A673 (cell line): Measurements from ENCODE around the gene PRADC1. TPM values are rescaled to one million over a fixed set of nuclear protein-coding genes. Genes with fewer than 3 reads are reported as not detected.
"Not testable (repeated sequence)": the region's sequence is repeated elsewhere in the genome, so short reads cannot be mapped to it uniquely, and the experiment has no call there.

Source experiments
- BruUV-seq: library from RNA; stranded (reverse); fragments of 400-500 nt; replicated peaks from 2 replicates; lab custom pipeline; 2021; lab: Mats Ljungman, UMichigan
- CTCF ChIA-PET: fragments of 300-600 bp; sonication (Branson Sonifier 250); formaldehyde crosslinking; loops from one replicate; lab custom pipeline; 2022; ENCODE audit warnings: antibody characterized with exemption; lab: Charles Lee
- POLR2A ChIA-PET: fragments of 300-600 bp; sonication (Branson Sonifier 250); formaldehyde crosslinking; loops from one replicate; lab custom pipeline; 2022; ENCODE audit warnings: antibody characterized with exemption; ENCODE audit not compliant: low non-redundant PET; lab: Charles Lee
- DNase-seq: peaks from one replicate; pipeline ENCODE4 v3.0.0-alpha.2; 2015; ENCODE audit warnings: low spot score
- H3K27ac ChIP-seq: fragments of 200-600 bp; sonication (generic); 2 replicates; pipeline ENCODE4 v1.5.1; 2016; ENCODE audit warnings: mixed run types, low read depth, mild to moderate bottlenecking, mixed read lengths, antibody characterized with exemption, low read length; ENCODE audit not compliant: poor library complexity, severe bottlenecking
- H3K27me3 ChIP-seq: fragments of 200-600 bp; sonication (generic); replicated peaks from 2 replicates; pipeline ENCODE4 v1.6.1; 2017; ENCODE audit warnings: mixed run types, low read depth, mild to moderate bottlenecking, mixed read lengths, antibody characterized with exemption, low read length; ENCODE audit not compliant: insufficient read depth, poor library complexity
- H3K36me3 ChIP-seq: fragments of 200-600 bp; sonication (generic); 2 replicates; pipeline ENCODE4 v1.6.1; 2016; ENCODE audit warnings: mixed run types, mild to moderate bottlenecking, mixed read lengths, antibody characterized with exemption, low read length; ENCODE audit not compliant: insufficient read depth, poor library complexity, severe bottlenecking
- H3K4me1 ChIP-seq: fragments of 200-600 bp; sonication (generic); 2 replicates; pipeline ENCODE4 v1.6.1; 2017; ENCODE audit warnings: mixed run types, mild to moderate bottlenecking, mixed read lengths, antibody characterized with exemption, low read length; ENCODE audit not compliant: insufficient read depth, poor library complexity, severe bottlenecking
- H3K4me3 ChIP-seq: fragments of 200-600 bp; sonication (generic); 2 replicates; pipeline ENCODE4 v1.5.1; 2016; ENCODE audit warnings: low read depth, mixed run types, mild to moderate bottlenecking, mixed read lengths, low read length; ENCODE audit not compliant: poor library complexity, severe bottlenecking
- H3K9me3 ChIP-seq: fragments of 200-600 bp; sonication (generic); 2 replicates; pipeline ENCODE4 v1.6.1; 2016; ENCODE audit warnings: mixed run types, low read depth, mild to moderate bottlenecking, mixed read lengths, antibody characterized with exemption, low read length; ENCODE audit not compliant: poor library complexity, severe bottlenecking
- CTCF ChIP-seq: fragments of 300-800, 200-600 bp; sonication (generic); conservative IDR thresholded peaks from 2 replicates; pipeline ENCODE4 v1.5.1; 2017; ENCODE audit warnings: low read depth, mild to moderate bottlenecking, antibody characterized with exemption, low read length, moderate library complexity, mixed read lengths
- EZH2 ChIP-seq: fragments of 200-600 bp; sonication (generic); IDR thresholded peaks from 2 replicates; pipeline ENCODE4 v1.6.1; 2017; ENCODE audit warnings: borderline replicate concordance, low read depth, mild to moderate bottlenecking, mixed read lengths, antibody characterized with exemption, low read length; ENCODE audit not compliant: poor library complexity, severe bottlenecking
- intact Hi-C: fragments of 100-400 bp; cut with micrococcal nuclease; formaldehyde crosslinking; loops from one replicate; pipeline ENCODE4 v1.10.0; 2022; ENCODE audit not compliant: unreplicated experiment
- total RNA-seq: library from RNA; stranded (reverse); gene quantifications from 2 replicates; pipeline ENCODE4 v1.2.3, GENCODE V29; 2021

The PRADC1 gene
- total RNA-seq, 1 experiment from 2014 or later = 17.7 TPM

DNA sequence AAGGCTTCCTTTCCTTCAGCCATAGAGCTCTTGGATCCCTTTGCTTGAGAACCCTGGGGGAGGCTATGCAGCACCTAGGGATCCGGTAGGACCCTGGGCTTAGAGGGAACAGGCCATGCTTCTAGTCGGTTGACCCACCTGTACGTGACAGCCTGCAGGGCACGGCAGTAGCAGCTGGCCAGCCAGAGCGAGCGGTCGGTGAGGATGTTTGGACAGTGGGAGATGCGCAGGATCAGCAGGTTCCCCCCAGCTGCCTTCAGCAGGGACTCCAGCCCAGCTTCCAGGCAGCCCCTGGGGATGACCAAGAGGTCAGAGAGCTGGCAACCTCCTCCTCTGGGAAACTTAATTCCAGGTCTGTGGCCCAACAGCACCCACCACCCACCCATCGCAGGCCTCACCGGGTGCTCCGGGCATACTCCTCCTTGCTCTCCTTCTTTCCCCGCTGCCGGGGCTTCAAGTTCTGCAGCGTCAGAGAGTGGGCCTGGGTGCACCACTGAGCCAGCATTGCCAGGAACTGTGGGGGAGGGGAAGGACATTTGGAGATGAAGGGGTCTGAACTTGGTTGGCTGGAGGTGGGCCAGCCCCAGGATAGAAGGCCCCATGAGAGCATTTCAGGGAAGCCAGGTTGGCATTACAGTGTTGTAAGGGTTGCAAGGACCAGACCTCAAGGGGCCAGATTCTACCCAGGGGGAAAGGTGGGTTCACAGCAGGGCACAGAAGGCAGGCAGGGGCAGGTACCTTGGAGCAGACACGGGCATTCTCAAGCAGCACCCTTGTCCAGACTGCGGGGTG lies 30.7 kb upstream of the PRADC1 start:
- H3K9me3 ChIP-seq = no peaks in the 10 kb centered on the region
- BruUV-seq = no TSS peak
- no peaks in the 10 kb centered on the region for H3K27me3 ChIP-seq
- no peak overlapping the region for H3K4me3 ChIP-seq
- H3K4me1 ChIP-seq = no peaks in the 10 kb centered on the region
- DNase-seq = no peak
- H3K36me3 ChIP-seq = no peaks in the 10 kb centered on the region
- ChIA-PET POLR2A (no interaction called here), CTCF (interaction anchor here (0.6 kb wide), 1 partner anchor 13 kb away, joined by 3 read pairs; no protein-coding TSS in a partner anchor)
- intact Hi-C loops = no loop called here
- TF ChIP-seq CTCF (no peak), EZH2 (no peak)
- H3K27ac ChIP-seq = no peak overlapping the region

- H3K4me1 ChIP-seq, POLR2A ChIA-PET, intact Hi-C loops, BruUV-seq, H3K36me3 ChIP-seq, H3K4me3 ChIP-seq, H3K27ac ChIP-seq, H3K27me3 ChIP-seq, CTCF ChIA-PET, H3K9me3 ChIP-seq, DNase-seq: not testable (repeated sequence)
These were observed 29.8 kb upstream of the PRADC1 start for GRCh38 chr2:73262691-73263429.

DNA sequence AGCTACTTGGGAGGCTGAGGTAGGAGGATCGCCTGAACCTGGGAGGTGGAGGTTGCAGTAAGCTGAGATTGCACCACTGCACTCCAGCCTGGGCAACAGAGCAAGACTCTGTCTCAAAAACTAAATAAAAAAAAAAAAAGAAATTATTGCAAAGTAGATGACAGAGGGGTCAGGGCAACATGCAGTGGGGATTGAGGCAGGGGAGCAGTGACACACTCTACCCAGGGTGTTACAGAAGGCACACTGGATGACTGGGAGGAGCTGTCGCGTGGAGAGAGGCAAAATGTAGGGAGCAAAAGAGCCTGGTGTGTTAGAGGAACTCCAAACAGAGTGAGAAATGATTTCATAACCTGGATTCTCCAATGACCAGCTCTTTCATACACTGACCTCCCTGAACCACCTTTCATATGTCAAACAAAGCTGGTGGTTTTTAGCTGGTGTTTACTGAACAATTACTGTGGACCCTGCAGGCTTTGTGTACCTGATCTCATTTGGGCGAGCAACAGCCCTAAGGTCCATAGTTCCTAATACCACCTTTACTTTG lies 29.1 kb upstream of the PRADC1 start:
- H3K4me1 ChIP-seq = no peaks in the 10 kb centered on the region
- ChIA-PET POLR2A (no interaction called here), CTCF (no interaction called here)
- no peak for DNase-seq
- no peak overlapping the region for H3K4me3 ChIP-seq
- TF ChIP-seq CTCF (no peak), EZH2 (no peak)
- BruUV-seq = no TSS peak
- intact Hi-C loops = no loop called here
- no peaks in the 10 kb centered on the region for H3K27me3 ChIP-seq
- no peak overlapping the region for H3K27ac ChIP-seq
- H3K36me3 ChIP-seq = peaks cover 5% of the 10 kb centered on the region
- H3K9me3 ChIP-seq = no peaks in the 10 kb centered on the region
